ENCODE measurements around the gene PHC2.

DNA sequence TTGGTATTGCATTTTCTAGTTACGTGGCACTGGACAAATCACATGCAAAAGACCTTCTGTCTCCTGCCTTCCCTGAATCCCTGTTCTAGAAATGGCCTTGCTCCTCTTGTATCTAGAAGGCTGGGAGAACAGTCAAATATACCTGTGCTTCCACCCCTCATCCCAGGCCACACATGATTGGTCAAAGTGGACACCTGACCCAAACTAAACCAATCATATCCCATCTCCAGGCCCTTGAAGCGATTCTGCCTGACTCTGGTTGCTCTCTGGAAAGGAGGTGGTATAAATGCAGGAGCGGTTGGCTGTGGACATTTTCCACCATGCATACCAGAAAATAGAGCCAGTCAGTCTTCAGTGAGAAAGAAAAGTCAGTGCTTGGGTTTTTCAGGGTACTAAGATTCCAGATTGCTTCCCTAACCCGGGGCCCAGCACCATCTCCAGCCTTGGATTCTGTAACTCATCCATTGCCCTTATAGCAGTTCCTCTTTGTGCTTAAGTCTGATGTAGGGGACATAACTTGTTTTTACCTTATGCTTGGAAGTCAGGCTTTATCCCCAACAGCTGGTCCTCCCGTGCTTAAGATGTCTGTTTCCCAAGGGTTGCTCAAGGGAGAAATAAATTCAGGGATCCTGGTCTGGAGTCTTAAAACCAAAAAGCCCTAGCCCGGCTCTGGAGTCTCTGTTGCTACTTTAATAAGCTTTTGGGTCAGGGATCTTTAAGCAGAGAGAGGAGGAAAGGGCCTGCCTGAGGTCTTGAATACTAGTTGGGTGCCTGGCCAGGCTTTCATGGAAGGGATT lies 7.7 kb upstream of the PHC2 start:
- TF ChIP-seq POLR2AphosphoS5 (IDR thresholded peaks at IDR 0.05) = no peak
- TF ChIP-seq, protein P1, sequence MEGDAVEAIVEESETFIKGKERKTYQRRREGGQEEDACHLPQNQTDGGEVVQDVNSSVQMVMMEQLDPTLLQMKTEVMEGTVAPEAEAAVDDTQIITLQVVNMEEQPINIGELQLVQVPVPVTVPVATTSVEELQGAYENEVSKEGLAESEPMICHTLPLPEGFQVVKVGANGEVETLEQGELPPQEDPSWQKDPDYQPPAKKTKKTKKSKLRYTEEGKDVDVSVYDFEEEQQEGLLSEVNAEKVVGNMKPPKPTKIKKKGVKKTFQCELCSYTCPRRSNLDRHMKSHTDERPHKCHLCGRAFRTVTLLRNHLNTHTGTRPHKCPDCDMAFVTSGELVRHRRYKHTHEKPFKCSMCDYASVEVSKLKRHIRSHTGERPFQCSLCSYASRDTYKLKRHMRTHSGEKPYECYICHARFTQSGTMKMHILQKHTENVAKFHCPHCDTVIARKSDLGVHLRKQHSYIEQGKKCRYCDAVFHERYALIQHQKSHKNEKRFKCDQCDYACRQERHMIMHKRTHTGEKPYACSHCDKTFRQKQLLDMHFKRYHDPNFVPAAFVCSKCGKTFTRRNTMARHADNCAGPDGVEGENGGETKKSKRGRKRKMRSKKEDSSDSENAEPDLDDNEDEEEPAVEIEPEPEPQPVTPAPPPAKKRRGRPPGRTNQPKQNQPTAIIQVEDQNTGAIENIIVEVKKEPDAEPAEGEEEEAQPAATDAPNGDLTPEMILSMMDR (IDR thresholded peaks at IDR 0.05) = no peak
- TF ChIP-seq POLR2A (IDR thresholded peaks at IDR 0.05) = no peak
